ENCODE results near the gene AKNA.

The AKNA gene

DNA sequence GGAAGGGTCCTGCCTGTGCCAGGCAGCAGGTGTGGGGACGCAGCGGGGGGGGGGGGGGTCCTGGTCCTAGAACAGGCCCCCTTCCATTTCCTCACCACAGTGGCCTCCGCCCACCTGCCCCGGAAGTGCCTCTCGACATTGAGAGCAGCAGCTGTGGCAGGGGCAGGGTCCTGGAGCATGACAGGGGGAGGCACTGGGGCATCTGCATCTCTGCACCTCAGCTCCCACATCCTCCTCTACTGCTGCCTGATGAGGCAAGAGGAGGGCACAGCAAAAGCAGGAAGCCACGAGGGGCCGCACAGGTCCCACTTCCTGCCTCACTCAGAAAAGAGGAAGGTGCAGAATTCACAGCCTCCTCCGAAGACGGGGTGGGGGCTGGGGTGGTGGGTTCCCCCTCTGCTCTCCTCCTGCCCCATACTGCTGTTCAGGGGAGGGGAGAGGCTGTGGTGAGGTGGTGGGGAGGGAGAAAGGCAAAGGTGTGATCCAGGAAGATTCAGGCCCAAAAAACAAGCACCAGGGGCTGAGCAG, 14.8 kb downstream of the AKNA start:
- Histone ChIP-seq H3K9ac (ENCODE audit: low read length in 5 of 5) (peak overlapping the region in 1 of 5 donors; percentile 25), H3K4me1 (ENCODE audit: control insufficient read depth in 5 of 5, insufficient read depth in 5 of 5, low read length in 5 of 5) (peaks cover 10 to 45% (median 40%) of the 10 kb centered on the region in 5 donors), H3K9me3 (ENCODE audit: control insufficient read depth in 5 of 5, low read length in 5 of 5) (peaks cover 0 to 2% (median 0%) of the 10 kb centered on the region in 5 donors), H3K4me3 (ENCODE audit: low read depth in 1 of 5, low read length in 5 of 5) (no peak overlapping the region), H3K27me3 (ENCODE audit: control insufficient read depth in 5 of 5, insufficient read depth in 4 of 5, low read length in 5 of 5) (peaks cover 0 to 2% (median 0%) of the 10 kb centered on the region in 5 donors), H3K36me3 (ENCODE audit: control insufficient read depth in 5 of 5, insufficient read depth in 5 of 5, low read length in 5 of 5) (peaks cover 0 to 61% (median 55%) of the 10 kb centered on the region in 5 donors), H3K27ac (ENCODE audit: low read depth, low read length) (peak overlapping the region; percentile 81)

DNA sequence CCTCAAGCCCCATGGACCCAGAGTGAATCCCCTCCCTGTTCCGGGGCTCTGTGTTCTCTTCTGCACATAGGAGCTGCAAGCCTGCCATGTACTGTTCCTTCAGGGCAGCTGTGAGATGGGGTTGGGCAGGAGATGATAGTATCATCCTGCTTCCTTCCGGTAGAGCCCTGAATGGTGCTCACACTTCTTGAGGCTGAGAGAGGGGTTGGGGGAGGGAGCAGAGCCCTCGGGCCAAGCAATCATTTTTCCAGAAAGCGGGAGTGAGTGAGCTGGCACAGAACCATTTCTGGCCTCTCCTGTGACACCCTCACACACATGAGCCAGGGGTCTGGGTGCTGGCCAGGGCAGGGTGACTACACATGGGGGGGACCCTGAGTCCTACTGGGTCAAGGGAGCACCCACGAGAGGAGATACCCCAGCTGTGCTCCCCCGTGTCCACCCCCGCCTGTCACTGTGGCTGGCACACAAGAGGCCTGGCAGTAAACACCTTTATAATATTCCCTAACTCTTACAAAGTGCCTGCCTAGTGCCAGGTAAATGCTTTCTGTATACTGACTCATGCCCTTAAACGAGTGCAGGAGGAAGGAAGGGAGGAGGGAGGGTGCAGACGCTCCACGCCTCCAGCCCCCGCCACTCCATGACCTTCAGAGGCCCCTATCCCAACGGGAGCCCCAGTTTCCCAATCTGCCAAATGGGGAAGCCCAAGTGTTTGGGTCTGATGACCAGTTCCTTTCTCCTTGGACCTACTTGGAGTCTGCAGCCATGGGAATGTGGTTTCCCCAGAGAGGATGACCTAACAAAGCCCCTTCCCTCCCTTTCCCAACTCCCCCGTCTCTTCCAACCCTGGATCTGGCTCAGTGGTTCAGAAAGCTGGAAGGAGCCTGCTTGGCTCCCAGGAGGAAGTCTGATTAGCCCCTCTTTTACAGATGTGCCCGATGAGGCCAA, 15.5 kb downstream of the AKNA start:
- H3K27ac ChIP-seq (ENCODE audit: low read depth, low read length), result peak overlapping the region; percentile 81
- H3K9ac ChIP-seq (ENCODE audit: low read length in 5 of 5), result peak overlapping the region in 4 of 5 donors; percentile 7 to 81 (median 48)
- H3K4me3 ChIP-seq (ENCODE audit: low read depth in 1 of 5, low read length in 5 of 5), result peak overlapping the region in 1 of 5 donors; percentile 27

DNA sequence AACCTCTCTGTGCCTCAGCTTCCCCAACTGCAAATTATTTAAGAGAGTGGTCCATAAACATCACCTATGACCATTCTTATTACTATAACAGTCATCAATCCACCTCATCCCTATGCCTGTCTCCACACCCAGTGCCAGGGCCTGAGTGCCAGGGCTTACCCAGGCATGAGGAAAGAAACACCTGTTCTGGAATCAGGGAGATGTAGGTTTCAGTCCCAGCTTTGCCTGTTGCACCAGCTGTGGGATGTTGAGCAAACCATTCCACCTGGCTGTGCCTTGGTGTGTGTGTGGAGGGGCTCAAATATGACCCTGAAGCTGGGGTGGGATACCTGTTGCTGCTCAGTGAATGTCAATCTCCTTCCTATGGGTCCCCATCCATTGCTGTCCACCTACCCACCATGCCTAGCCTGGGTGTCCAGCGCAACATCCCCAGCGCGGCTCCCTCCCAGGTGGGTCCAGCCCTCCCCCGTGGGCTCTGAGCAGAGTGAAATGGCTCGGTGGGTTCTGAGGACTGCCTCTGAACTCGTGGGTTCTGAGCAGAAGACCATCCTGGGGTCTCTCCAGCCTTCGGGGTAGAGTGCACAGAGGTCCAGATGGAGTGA, 16.3 kb downstream of the AKNA start:
- peaks cover 0 to 57% (median 52%) of the 10 kb centered on the region in 5 donors for H3K36me3 ChIP-seq (ENCODE audit: control insufficient read depth in 5 of 5, insufficient read depth in 5 of 5, low read length in 5 of 5)

More for the DNA sequence above, 15.5 kb downstream of the AKNA start:
- peaks cover 0 to 2% (median 0%) of the 10 kb centered on the region in 5 donors for H3K9me3 ChIP-seq (ENCODE audit: control insufficient read depth in 5 of 5, low read length in 5 of 5)
- peaks cover 0 to 61% (median 56%) of the 10 kb centered on the region in 5 donors for H3K36me3 ChIP-seq (ENCODE audit: control insufficient read depth in 5 of 5, insufficient read depth in 5 of 5, low read length in 5 of 5)
- H3K27me3 ChIP-seq (ENCODE audit: control insufficient read depth in 5 of 5, insufficient read depth in 4 of 5, low read length in 5 of 5), result peaks cover 0 to 2% (median 0%) of the 10 kb centered on the region in 5 donors
- H3K4me1 ChIP-seq (ENCODE audit: control insufficient read depth in 5 of 5, insufficient read depth in 5 of 5, low read length in 5 of 5), result peaks cover 10 to 52% (median 44%) of the 10 kb centered on the region in 5 donors

DNA sequence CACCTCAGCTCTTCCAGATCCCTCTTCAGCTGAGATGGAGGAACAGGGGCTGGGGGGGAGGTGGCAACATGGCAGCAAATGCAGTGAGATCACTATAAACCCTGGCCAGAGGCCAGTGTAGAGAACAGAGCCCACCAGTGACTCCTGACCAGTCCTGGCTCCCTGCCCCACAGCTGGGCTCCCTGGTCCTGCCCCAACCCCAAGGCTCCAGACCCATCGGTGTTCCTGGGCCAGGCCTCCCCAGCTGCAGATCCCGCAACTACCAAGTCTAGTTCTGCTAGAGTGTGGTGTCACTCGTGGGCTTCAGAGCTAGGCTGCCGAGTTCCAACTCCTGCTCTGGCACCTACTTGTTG, 16.8 kb downstream of the AKNA start:
- no peak overlapping the region for H3K4me3 ChIP-seq (ENCODE audit: low read depth in 1 of 5, low read length in 5 of 5)
- peaks cover 0 to 2% (median 0%) of the 10 kb centered on the region in 5 donors for H3K9me3 ChIP-seq (ENCODE audit: control insufficient read depth in 5 of 5, low read length in 5 of 5)
- H3K9ac ChIP-seq (ENCODE audit: low read length in 5 of 5), result peak overlapping the region in 1 of 5 donors; percentile 32
- peaks cover 0 to 2% (median 0%) of the 10 kb centered on the region in 5 donors for H3K27me3 ChIP-seq (ENCODE audit: control insufficient read depth in 5 of 5, insufficient read depth in 4 of 5, low read length in 5 of 5)
- peak overlapping the region; percentile 81 for H3K27ac ChIP-seq (ENCODE audit: low read depth, low read length)
- H3K4me1 ChIP-seq (ENCODE audit: control insufficient read depth in 5 of 5, insufficient read depth in 5 of 5, low read length in 5 of 5), result peaks cover 10 to 64% (median 56%) of the 10 kb centered on the region in 5 donors
- H3K36me3 ChIP-seq (ENCODE audit: control insufficient read depth in 5 of 5, insufficient read depth in 5 of 5, low read length in 5 of 5), result peaks cover 0 to 55% (median 50%) of the 10 kb centered on the region in 5 donors

More for the DNA sequence above, 16.3 kb downstream of the AKNA start:
- peaks cover 0 to 2% (median 0%) of the 10 kb centered on the region in 5 donors for H3K27me3 ChIP-seq (ENCODE audit: control insufficient read depth in 5 of 5, insufficient read depth in 4 of 5, low read length in 5 of 5)
- peak overlapping the region in 2 of 5 donors; percentile 16 to 68 for H3K9ac ChIP-seq (ENCODE audit: low read length in 5 of 5)
- peaks cover 0 to 2% (median 0%) of the 10 kb centered on the region in 5 donors for H3K9me3 ChIP-seq (ENCODE audit: control insufficient read depth in 5 of 5, low read length in 5 of 5)
- H3K4me3 ChIP-seq (ENCODE audit: low read depth in 1 of 5, low read length in 5 of 5), result no peak overlapping the region
- H3K4me1 ChIP-seq (ENCODE audit: control insufficient read depth in 5 of 5, insufficient read depth in 5 of 5, low read length in 5 of 5), result peaks cover 10 to 60% (median 52%) of the 10 kb centered on the region in 5 donors
- H3K27ac ChIP-seq (ENCODE audit: low read depth, low read length), result peak overlapping the region; percentile 81

DNA sequence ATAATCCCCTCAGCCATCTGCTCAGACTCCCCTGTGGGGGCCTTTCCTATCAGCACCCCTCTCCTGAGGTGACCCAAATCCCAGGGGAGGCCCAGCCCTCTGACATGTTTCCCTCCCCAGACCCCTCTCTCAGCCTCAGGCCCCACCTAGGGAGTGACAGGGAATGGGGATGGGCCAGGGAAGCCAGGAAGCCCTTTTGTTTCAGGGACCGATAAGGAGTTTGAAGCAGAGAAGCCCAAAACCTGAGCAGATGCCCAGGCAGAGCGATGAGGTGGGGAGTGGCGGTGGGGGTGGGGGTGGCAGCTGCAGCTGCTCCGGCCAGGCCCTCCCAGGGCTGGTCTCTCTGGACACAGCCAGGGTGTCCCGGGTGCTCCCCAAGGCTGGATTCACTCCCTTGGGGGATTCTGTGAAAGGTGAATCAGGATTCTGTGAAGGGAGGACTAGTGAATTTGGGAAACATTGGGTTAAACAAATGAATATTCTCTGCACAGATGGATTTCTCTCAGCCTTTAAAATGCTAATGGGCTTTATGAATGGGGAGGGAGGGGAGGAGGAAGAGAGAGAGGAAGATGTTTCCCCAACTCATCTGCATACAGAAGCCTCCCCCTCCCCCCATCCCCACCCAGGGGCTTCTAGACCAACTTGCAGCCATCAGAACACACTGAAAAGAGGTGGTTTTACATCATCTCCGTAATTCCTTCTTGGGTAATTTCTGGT, 17.4 kb downstream of the AKNA start:
- Histone ChIP-seq H3K9ac (ENCODE audit: low read length in 5 of 5) (no peak overlapping the region), H3K4me3 (ENCODE audit: low read depth in 1 of 5, low read length in 5 of 5) (no peak overlapping the region), H3K36me3 (ENCODE audit: control insufficient read depth in 5 of 5, insufficient read depth in 5 of 5, low read length in 5 of 5) (peaks cover 0 to 57% (median 50%) of the 10 kb centered on the region in 5 donors), H3K9me3 (ENCODE audit: control insufficient read depth in 5 of 5, low read length in 5 of 5) (peaks cover 0 to 2% (median 0%) of the 10 kb centered on the region in 5 donors), H3K4me1 (ENCODE audit: control insufficient read depth in 5 of 5, insufficient read depth in 5 of 5, low read length in 5 of 5) (peaks cover 10 to 64% (median 56%) of the 10 kb centered on the region in 5 donors), H3K27me3 (ENCODE audit: control insufficient read depth in 5 of 5, insufficient read depth in 4 of 5, low read length in 5 of 5) (peaks cover 0 to 2% (median 0%) of the 10 kb centered on the region in 5 donors), H3K27ac (ENCODE audit: low read depth, low read length) (peak overlapping the region; percentile 81)

DNA sequence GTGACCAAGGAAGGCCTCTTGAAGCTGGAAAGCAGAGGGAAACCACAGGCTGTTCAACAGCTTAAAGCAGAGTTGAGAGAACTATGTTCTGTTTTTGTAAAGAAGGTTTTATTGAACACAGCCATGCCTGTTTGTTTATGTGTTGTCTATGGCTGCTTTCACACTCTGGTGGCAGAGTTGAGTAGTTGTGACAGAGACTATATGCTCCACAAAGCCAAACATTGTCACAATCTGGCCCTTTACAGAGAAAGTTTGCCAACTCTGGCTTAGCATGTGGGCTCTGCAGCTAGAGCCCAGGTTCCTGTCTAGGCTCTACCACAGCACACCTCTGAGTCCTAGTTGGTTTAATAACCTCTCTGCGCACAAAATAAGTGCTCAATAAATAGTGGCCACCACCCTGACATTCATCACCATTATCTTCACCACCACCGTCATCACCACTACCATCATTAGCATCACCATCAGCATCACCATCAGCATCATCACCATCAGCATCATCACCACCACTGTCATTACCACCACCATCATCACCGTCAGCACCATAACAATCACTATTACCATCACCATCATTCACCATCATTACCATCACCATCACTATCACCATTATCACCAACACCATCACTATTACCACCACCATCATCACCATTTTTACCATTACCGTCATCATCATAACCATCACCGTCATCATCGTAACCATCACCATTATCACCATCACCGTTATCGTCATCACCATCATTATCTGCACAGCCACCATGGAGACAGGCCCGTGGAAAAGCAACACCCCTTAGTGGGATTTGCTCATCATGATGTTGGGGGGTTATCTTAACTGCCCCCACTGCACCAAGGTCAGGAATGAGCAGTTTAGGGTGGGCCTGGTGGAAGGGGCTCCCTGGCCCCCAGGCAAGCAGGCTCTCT, 18.3 kb downstream of the AKNA start:
- H3K9me3 ChIP-seq (ENCODE audit: control insufficient read depth in 5 of 5, low read length in 5 of 5), result peaks cover 0 to 2% (median 0%) of the 10 kb centered on the region in 5 donors
- H3K27me3 ChIP-seq (ENCODE audit: control insufficient read depth in 5 of 5, insufficient read depth in 4 of 5, low read length in 5 of 5), result peaks cover 0 to 2% (median 0%) of the 10 kb centered on the region in 5 donors
- H3K4me3 ChIP-seq (ENCODE audit: low read depth in 1 of 5, low read length in 5 of 5), result no peak overlapping the region
- H3K9ac ChIP-seq (ENCODE audit: low read length in 5 of 5), result no peak overlapping the region
- no peak overlapping the region for H3K27ac ChIP-seq (ENCODE audit: low read depth, low read length)
- H3K4me1 ChIP-seq (ENCODE audit: control insufficient read depth in 5 of 5, insufficient read depth in 5 of 5, low read length in 5 of 5), result peaks cover 10 to 67% (median 58%) of the 10 kb centered on the region in 5 donors
- H3K36me3 ChIP-seq (ENCODE audit: control insufficient read depth in 5 of 5, insufficient read depth in 5 of 5, low read length in 5 of 5), result peaks cover 6 to 56% (median 50%) of the 10 kb centered on the region in 5 donors

DNA sequence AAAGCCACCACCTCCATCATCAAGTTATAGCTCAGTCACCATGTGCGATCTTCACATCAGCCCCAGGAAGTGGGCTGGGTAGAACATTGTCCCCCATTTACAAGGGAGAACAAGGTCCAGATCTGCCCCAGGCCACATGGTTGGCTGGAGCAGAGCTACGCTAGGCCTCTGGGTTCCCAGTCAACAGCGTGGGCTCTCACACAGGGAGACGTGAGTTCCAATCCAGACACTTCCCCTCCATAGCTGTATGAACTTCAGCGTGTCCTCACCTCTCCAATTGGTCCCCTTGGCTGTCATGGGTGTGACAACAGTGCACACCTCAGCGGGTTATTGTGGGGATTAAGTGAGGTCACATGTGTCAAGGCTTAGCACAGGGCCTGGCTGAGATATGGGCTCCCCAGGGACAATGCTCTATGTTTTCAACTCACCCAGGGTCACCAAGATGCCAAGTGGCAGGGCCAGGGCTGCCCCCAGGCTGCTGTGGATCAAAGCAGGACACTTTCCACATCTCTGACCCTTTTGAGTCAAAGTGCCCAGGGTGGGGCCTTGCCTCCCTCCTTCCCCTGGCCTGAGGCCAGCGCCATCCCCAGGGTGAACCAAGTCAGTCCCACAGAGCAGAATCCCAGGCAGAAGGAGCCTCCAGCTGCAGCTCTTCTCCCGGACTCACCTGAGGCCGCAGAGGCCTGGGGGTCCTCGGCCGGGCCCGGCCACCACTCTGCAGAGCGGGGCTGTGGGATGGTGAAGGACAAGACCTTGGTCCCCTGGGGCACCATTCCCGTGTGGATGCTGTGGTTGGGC, 19.8 kb downstream of the AKNA start:
- Histone ChIP-seq H3K4me3 (ENCODE audit: low read depth in 1 of 5, low read length in 5 of 5) (no peak overlapping the region), H3K9ac (ENCODE audit: low read length in 5 of 5) (no peak overlapping the region), H3K9me3 (ENCODE audit: control insufficient read depth in 5 of 5, low read length in 5 of 5) (peaks cover 0 to 2% (median 0%) of the 10 kb centered on the region in 5 donors), H3K36me3 (ENCODE audit: control insufficient read depth in 5 of 5, insufficient read depth in 5 of 5, low read length in 5 of 5) (peaks cover 10 to 61% (median 54%) of the 10 kb centered on the region in 5 donors), H3K4me1 (ENCODE audit: control insufficient read depth in 5 of 5, insufficient read depth in 5 of 5, low read length in 5 of 5) (peaks cover 10 to 63% (median 52%) of the 10 kb centered on the region in 5 donors), H3K27ac (ENCODE audit: low read depth, low read length) (peak overlapping the region; percentile 28), H3K27me3 (ENCODE audit: control insufficient read depth in 5 of 5, insufficient read depth in 4 of 5, low read length in 5 of 5) (peaks cover 0 to 2% (median 0%) of the 10 kb centered on the region in 5 donors)

DNA sequence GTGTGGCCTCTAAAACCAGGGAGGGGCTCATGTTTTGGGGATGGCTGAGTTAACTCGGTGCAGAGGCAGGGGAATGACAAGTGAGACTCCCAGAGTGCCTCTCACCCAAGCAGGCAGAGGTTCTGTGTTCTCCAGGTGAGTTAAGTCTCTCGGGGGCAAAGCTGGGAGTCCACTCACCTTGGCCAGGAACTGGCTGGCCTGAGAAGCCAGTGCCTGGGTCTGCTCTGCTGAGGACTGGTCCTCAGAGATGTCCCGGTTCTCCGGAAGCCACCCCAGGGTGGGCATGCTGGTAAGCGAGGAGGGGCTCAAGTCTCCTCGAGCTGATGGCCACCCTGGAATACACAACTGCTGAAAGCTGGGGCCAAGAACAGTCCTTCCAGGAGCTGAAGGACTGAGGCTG, 20.4 kb downstream of the AKNA start:
- no peak overlapping the region for H3K9ac ChIP-seq (ENCODE audit: low read length in 5 of 5)
- peak overlapping the region; percentile 28 for H3K27ac ChIP-seq (ENCODE audit: low read depth, low read length)
- no peaks in the 10 kb centered on the region for H3K27me3 ChIP-seq (ENCODE audit: control insufficient read depth in 5 of 5, insufficient read depth in 4 of 5, low read length in 5 of 5)
- peaks cover 6 to 57% (median 46%) of the 10 kb centered on the region in 5 donors for H3K4me1 ChIP-seq (ENCODE audit: control insufficient read depth in 5 of 5, insufficient read depth in 5 of 5, low read length in 5 of 5)
- H3K9me3 ChIP-seq (ENCODE audit: control insufficient read depth in 5 of 5, low read length in 5 of 5), result no peaks in the 10 kb centered on the region
- H3K4me3 ChIP-seq (ENCODE audit: low read depth in 1 of 5, low read length in 5 of 5), result no peak overlapping the region
- H3K36me3 ChIP-seq (ENCODE audit: control insufficient read depth in 5 of 5, insufficient read depth in 5 of 5, low read length in 5 of 5), result peaks cover 12 to 67% (median 60%) of the 10 kb centered on the region in 5 donors

All from subcutaneous abdominal adipose tissue (tissue), 5 donors.